GM12878 (cell line): ENCODE data around the gene EHMT2. TPM values are rescaled to one million over a fixed set of nuclear protein-coding genes. Genes with fewer than 3 reads are reported as not detected.
"Not testable (repeated sequence)": the region's sequence is repeated elsewhere in the genome, so short reads cannot be mapped to it uniquely, and the experiment has no call there.

ENCODE experiments used
- ATAC-seq: fragments of 200-7000 bp; cut with Tn5 transposase; 3 replicates; pipeline ENCODE4 v1.9.1; 2020; ENCODE audit warnings: mild to moderate bottlenecking, moderate library complexity
- BruUV-seq: library from RNA; stranded (reverse); fragments of 400-500 nt; replicated peaks from 2 replicates; lab custom pipeline; 2021; lab: Mats Ljungman, UMichigan
- CTCF ChIA-PET: fragments of 300-600 bp; sonication (Branson Sonifier 250); formaldehyde crosslinking; extraction: SDS; loops from one replicate; lab custom pipeline; 2021; ENCODE audit warnings: inconsistent platforms; lab: Yijun Ruan, JAX
- POLR2A ChIA-PET: fragments of 350-600 bp; formaldehyde crosslinking; extraction: SDS; loops from one replicate; lab custom pipeline; 2021; ENCODE audit warnings: inconsistent platforms; lab: Charles Lee
- RAD21 ChIA-PET: fragments of 300-600 bp; sonication (Branson Sonifier 250); formaldehyde crosslinking; loops from one replicate; lab custom pipeline; 2023; ENCODE audit warnings: antibody characterized with exemption; ENCODE audit not compliant: unreplicated experiment; lab: Charles Lee
- SMC1A ChIA-PET: fragments of 300-600 bp; sonication (Branson Sonifier 250); formaldehyde crosslinking; loops from one replicate; lab custom pipeline; 2023; ENCODE audit not compliant: unreplicated experiment, uncharacterized antibody; lab: Charles Lee
- DNase-seq: peaks from one replicate; pipeline ENCODE4 v3.0.0-alpha.2; 2011; ENCODE audit warnings: low read depth, low spot score
- FAIRE-seq: peaks from 3 replicates; lab custom pipeline; 2011; peaks lifted over from hg19 to GRCh38; lab: Jason Lieb, UNC
- H2AFZ ChIP-seq: 2 replicates; pipeline ENCODE4 v1.6.0; 2011; ENCODE audit warnings: low read depth, low read length, control low read depth; ENCODE audit not compliant: control insufficient read depth
- H3K27ac ChIP-seq: 2 replicates; pipeline ENCODE4 v1.5.1; 2011; ENCODE audit warnings: control low read depth; ENCODE audit not compliant: control insufficient read depth, insufficient read depth
- H3K27me3 ChIP-seq, 2 experiments: replicated peaks in 1 of 2; 2 replicates each; pipeline versions ENCODE4 v1.6.0 to v1.6.1; 2011; ENCODE audit warnings: low read length in 1 of 2; ENCODE audit not compliant: control insufficient read depth in 2 of 2, insufficient read depth in 2 of 2
- H3K36me3 ChIP-seq, 2 experiments: 2 replicates each; pipeline ENCODE4 v1.5.1; 2011; ENCODE audit warnings: low read length in 1 of 2; ENCODE audit not compliant: control insufficient read depth in 2 of 2, insufficient read depth in 2 of 2
- H3K4me1 ChIP-seq: 2 replicates; pipeline ENCODE4 v1.6.1; 2011; ENCODE audit warnings: mild to moderate bottlenecking, low read length, moderate library complexity, mixed read lengths; ENCODE audit not compliant: control insufficient read depth, insufficient read depth
- H3K4me2 ChIP-seq: 2 replicates; pipeline ENCODE4 v1.6.0; 2011; ENCODE audit warnings: control low read depth; ENCODE audit not compliant: control insufficient read depth, insufficient read depth
- H3K4me3 ChIP-seq: fragments of 200-600 bp; sonication (generic); 2 replicates; pipeline ENCODE4 v1.5.1; 2016
- H3K79me2 ChIP-seq: 2 replicates; pipeline ENCODE4 v1.6.0; 2011; ENCODE audit warnings: low read length; ENCODE audit not compliant: control insufficient read depth, insufficient read depth
- H3K9ac ChIP-seq: 2 replicates; pipeline ENCODE4 v1.8.0; 2011; ENCODE audit warnings: low read length, control low read depth, mixed read lengths; ENCODE audit not compliant: control insufficient read depth, insufficient read depth
- H3K9me3 ChIP-seq: replicated peaks from 3 replicates; pipeline ENCODE4 v1.5.1; 2011; ENCODE audit warnings: mild to moderate bottlenecking, low read length; ENCODE audit not compliant: control insufficient read depth, insufficient read depth
- H4K20me1 ChIP-seq: 2 replicates; pipeline ENCODE4 v1.6.0; 2011; ENCODE audit not compliant: control insufficient read depth, insufficient read depth
- HDGF ChIP-seq: fragments of 450-650 bp; IDR thresholded peaks from 2 replicates; pipeline ENCODE4 v1.6.1; 2016; ENCODE audit warnings: antibody characterized with exemption
- IRF3 ChIP-seq: fragments of 450-650 bp; IDR thresholded peaks from 2 replicates; pipeline ENCODE4 v1.6.1; 2014; ENCODE audit warnings: mild to moderate bottlenecking
- MAX ChIP-seq: IDR thresholded peaks from 2 replicates; pipeline ENCODE4 v1.6.1; 2012; ENCODE audit warnings: low read depth, low read length, improper control_type of control experiment
- POLR2A ChIP-seq: IDR thresholded peaks from 2 replicates; pipeline ENCODE4 v1.6.1; 2011; ENCODE audit warnings: low read depth, mild to moderate bottlenecking, low read length
- SMARCA5 ChIP-seq: fragments of 450-650 bp; IDR thresholded peaks from 2 replicates; pipeline ENCODE4 v1.6.1; 2017; ENCODE audit warnings: mild to moderate bottlenecking
- SMC3 ChIP-seq: IDR thresholded peaks from 2 replicates; pipeline ENCODE4 v1.6.1; 2011; ENCODE audit warnings: low read length, improper control_type of control experiment, borderline replicate concordance
- TCF3 ChIP-seq: IDR thresholded peaks from 2 replicates; pipeline ENCODE4 v1.6.1; 2012; ENCODE audit warnings: low read depth, mild to moderate bottlenecking, low read length, borderline replicate concordance; ENCODE audit not compliant: insufficient read depth
- ZNF24 ChIP-seq: fragments of 450-650 bp; IDR thresholded peaks from 2 replicates; pipeline ENCODE4 v1.6.1; 2017; ENCODE audit warnings: antibody characterized with exemption, mild to moderate bottlenecking
- WGBS: methylation state at CpG from one replicate; pipeline ENCODE4 v1.1.6; 2016; ENCODE audit warnings: low lambda C conversion rate; ENCODE audit not compliant: insufficient replicate concordance, insufficient coverage; ENCODE audit errors: missing lambda C conversion rate; 5-methylcytosine and 5-hydroxymethylcytosine counted together
- in situ Hi-C: fragments of 300-500 bp; cut with MboI; formaldehyde crosslinking; loops from 9 replicates; pipeline ENCODE4 v1.14.3; 2018; ENCODE audit warnings: mixed read lengths
- intact Hi-C: fragments of 100-400 bp; cut with micrococcal nuclease; formaldehyde crosslinking; loops from one replicate; pipeline ENCODE4 v1.14.2; 2022; ENCODE audit not compliant: unreplicated experiment
- polyA plus RNA-seq, 11 experiments: library from polyadenylated mRNA; depleted of rRNA in 4 of 11; unstranded in 6 of 11; stranded (reverse) in 5 of 11; fragments of >200 nt; fragmentation: Nextera tagmentation in 4 of 11; fragmentation: Illumina TruSeq in 1 of 11; extraction: Ambion mirVana in 4 of 11; extraction: Trizol in 1 of 11; gene quantifications; 1 replicate in 1 of 11; 2 replicates in 10 of 11; pipeline versions ENCODE4 v1.2.1 to v1.2.3, GENCODE V29; 2011 to 2016; ENCODE audit warnings: inconsistent platforms in 2 of 11, missing spikeins in 2 of 11, low read depth in 1 of 11
- total RNA-seq, 4 experiments: library from RNA; depleted of rRNA in 3 of 4; stranded (reverse); fragments of >200 nt in 3 of 4; fragmentation: Illumina TruSeq in 1 of 4; extraction: Trizol in 1 of 4; gene quantifications; 2 replicates each; pipeline versions ENCODE4 v1.2.1 to v1.2.3, GENCODE V29; 2013 to 2021

EHMT2 gene
- total and polyA plus RNA-seq, 10 of the 15 experiments (the other 5 are each of a cell fraction or from before 2014, with no cell fraction given) = 1.7 to 53.2 (median 36.3) TPM

- intact Hi-C loops = no loop called here
- H3K9me3 ChIP-seq = no peaks in the 10 kb centered on the region
- DNase-seq = no peak
- no peaks in the 10 kb centered on the region for H4K20me1 ChIP-seq
- H3K27me3 ChIP-seq = no peaks in the 10 kb centered on the region
- H2AFZ ChIP-seq = no peak overlapping the region
- H3K27ac ChIP-seq = no peak overlapping the region
- BruUV-seq = no TSS peak
- H3K79me2 ChIP-seq = no peaks in the 10 kb centered on the region; the same call in 1 of the 2 replicates
- in situ Hi-C loops = no loop called here
- peaks cover 0 to 2% of the 10 kb centered on the region in 2 experiments; a peak in 3 of 4 replicates for H3K36me3 ChIP-seq
- H3K4me3 ChIP-seq = no peak overlapping the region
- ChIA-PET SMC1A (no interaction called here), RAD21 (no interaction called here), CTCF (interaction anchor here (0.7 to 1.0 kb wide), 2 partner anchors 18 to 78 kb away, joined by 3 read pairs; partner anchors contain the start of gene NEU1), POLR2A (interaction anchor here (0.6 to 0.9 kb wide), 4 partner anchors 9 to 238 kb away, joined by 3 to 4 read pairs (median 4); no protein-coding TSS in a partner anchor)
- H3K4me2 ChIP-seq = no peak overlapping the region
- no peak overlapping the region for H3K9ac ChIP-seq
- H3K4me1 ChIP-seq = no peaks in the 10 kb centered on the region; the same call in 1 of the 2 replicates
- TF ChIP-seq TCF3 (no peak), POLR2A (peak; percentile 19; the same call in 1 of the 2 replicates)
- 67% methylated on average over 3 of the region's 3 CpGs for WGBS
- no peak for FAIRE-seq
- no peak for ATAC-seq
These were observed 53.0 kb downstream of the EHMT2 start for GRCh38 chr6:31844507-31844906.

- Histone ChIP-seq H3K27ac (no peak overlapping the region), H3K9me3 (no peaks in the 10 kb centered on the region), H3K9ac (no peak overlapping the region), H3K27me3 (no peaks in the 10 kb centered on the region), H3K36me3 (peaks cover 9 to 24% of the 10 kb centered on the region in 2 experiments), H4K20me1 (peaks cover 9% of the 10 kb centered on the region), H3K79me2 (peaks cover 23% of the 10 kb centered on the region), H2AFZ (no peak overlapping the region), H3K4me1 (peaks cover 13% of the 10 kb centered on the region), H3K4me2 (no peak overlapping the region), H3K4me3 (no peak overlapping the region)
- intact Hi-C loops (no loop called here), in situ Hi-C loops (no loop called here)
- ATAC-seq (no peak), FAIRE-seq (no peak), DNase-seq (no peak)
- no TSS peak for BruUV-seq
- CTCF ChIA-PET = interaction anchor here (1.4 kb wide), 1 partner anchor 12 kb away, joined by 4 read pairs; no protein-coding TSS in a partner anchor
- TF ChIP-seq SMC3 (no peak), HDGF (no peak), ZNF24 (no peak), SMARCA5 (no peak), MAX (no peak), IRF3 (no peak)
- SMC1A ChIA-PET = interaction anchor here (1.0 kb wide), 1 partner anchor 110 kb away, joined by 3 read pairs; no protein-coding TSS in a partner anchor
- RAD21 ChIA-PET = no interaction called here
- POLR2A ChIA-PET = interaction anchor here (0.8 kb wide), 1 partner anchor 16 kb away, joined by 3 read pairs; no protein-coding TSS in a partner anchor
- 94% methylated on average over 9 of the region's 9 CpGs for WGBS
These were observed 55.4 kb downstream of the EHMT2 start for GRCh38 chr6:31842053-31842452.

GRCh38 chr6:31839779-31840126 lies 57.7 kb downstream of the EHMT2 start:
- CTCF ChIA-PET = interaction anchor here (0.7 to 1.5 kb wide), 4 partner anchors 23 to 160 kb away, joined by 3 to 5 read pairs (median 3); partner anchors contain the start of gene NEU1
- ATAC-seq, H3K4me2 ChIP-seq, FAIRE-seq, H3K4me3 ChIP-seq, H3K9me3 ChIP-seq, BruUV-seq, H2AFZ ChIP-seq, H3K9ac ChIP-seq, H4K20me1 ChIP-seq, DNase-seq, H3K27me3 ChIP-seq, intact Hi-C loops, H3K27ac ChIP-seq: not testable (repeated sequence)
- POLR2A ChIA-PET = interaction anchor here (0.6 to 10.9 kb wide), 4 partner anchors 9 to 102 kb away, joined by 3 to 122 read pairs (median 6); partner anchors contain the start of genes CLIC1 and MSH5
- peaks cover 10 to 24% of the 10 kb centered on the region in 2 experiments for H3K36me3 ChIP-seq
- WGBS = 90% methylated on average over 8 of the region's 8 CpGs
- SMC1A ChIA-PET = interaction anchor here (0.9 to 2.3 kb wide), 4 partner anchors 23 to 112 kb away, joined by 3 to 13 read pairs (median 4); partner anchors contain the start of gene NEU1
- H3K4me1 ChIP-seq = peaks cover 13% of the 10 kb centered on the region
- RAD21 ChIA-PET = interaction anchor here (1.7 kb wide), 1 partner anchor 23 kb away, joined by 4 read pairs; the partner anchor contains the start of gene NEU1
- H3K79me2 ChIP-seq = peaks cover 46% of the 10 kb centered on the region
- in situ Hi-C loops = loop anchor here (10.0 kb wide), 1 partner anchor 295 kb away; the partner anchor contains the start of genes ATP6V1G2, DDX39B and NFKBIL1
